BE2C (cell line): ENCODE data around the gene KRTAP12-4.

Source experiments
- DNase-seq: peaks from one replicate; pipeline ENCODE4 v3.0.0-alpha.2; 2020
- H3K27me3 ChIP-seq: fragments of 250-450 bp; sonication (Bioruptor Pico); 2 replicates; pipeline ENCODE4 v1.5.1; 2020; ENCODE audit warnings: mild to moderate bottlenecking
- H3K36me3 ChIP-seq: fragments of 250-450 bp; sonication (Bioruptor Pico); 2 replicates; pipeline ENCODE4 v1.5.1; 2020; ENCODE audit warnings: mild to moderate bottlenecking
- H3K4me1 ChIP-seq: fragments of 250-450 bp; sonication (Bioruptor Pico); 2 replicates; pipeline ENCODE4 v1.5.1; 2020
- H3K4me3 ChIP-seq: 2 replicates; pipeline ENCODE4 v1.5.1; 2011; ENCODE audit warnings: low read depth, low read length
- H3K9me3 ChIP-seq: fragments of 250-450 bp; sonication (Bioruptor Pico); 2 replicates; pipeline ENCODE4 v1.5.1; 2020
- CTCF ChIP-seq: IDR thresholded peaks from 2 replicates; pipeline ENCODE4 v1.5.1; 2012; ENCODE audit warnings: mild to moderate bottlenecking, low read depth, low read length

KRTAP12-4 gene

GRCh38 chr21:44618504-44618903 lies 36.0 kb downstream of the KRTAP12-4 start:
- Histone ChIP-seq H3K27me3 (peaks cover 11% of the 10 kb centered on the region), H3K9me3 (no peaks in the 10 kb centered on the region), H3K36me3 (no peaks in the 10 kb centered on the region), H3K4me1 (no peaks in the 10 kb centered on the region), H3K4me3 (no peak overlapping the region)
- no peak for DNase-seq
- peak; percentile 10; the same call in 1 of the 2 replicates for TF ChIP-seq CTCF

GRCh38 chr21:44617071-44617501 lies 37.4 kb downstream of the KRTAP12-4 start:
- TF ChIP-seq CTCF: no peak

GRCh38 chr21:44616591-44616926 lies 37.9 kb downstream of the KRTAP12-4 start:
- Histone ChIP-seq H3K4me1 (no peaks in the 10 kb centered on the region), H3K4me3 (no peak overlapping the region), H3K9me3 (no peaks in the 10 kb centered on the region), H3K36me3 (no peaks in the 10 kb centered on the region), H3K27me3 (peaks cover 11% of the 10 kb centered on the region)
- no peak for TF ChIP-seq CTCF
- DNase-seq: no peak

More at GRCh38 chr21:44617071-44617501, 37.4 kb downstream of the KRTAP12-4 start:
- H3K9me3 ChIP-seq: no peaks in the 10 kb centered on the region
- H3K36me3 ChIP-seq: no peaks in the 10 kb centered on the region
- DNase-seq: no peak
- H3K4me1 ChIP-seq: no peaks in the 10 kb centered on the region
- no peak overlapping the region for H3K4me3 ChIP-seq
- H3K27me3 ChIP-seq: peaks cover 11% of the 10 kb centered on the region

GRCh38 chr21:44615911-44616590 lies 38.4 kb downstream of the KRTAP12-4 start:
- DNase-seq: no peak
- no peaks in the 10 kb centered on the region for H3K4me1 ChIP-seq
- H3K4me3 ChIP-seq: no peak overlapping the region
- H3K27me3 ChIP-seq: peaks cover 11% of the 10 kb centered on the region
- H3K9me3 ChIP-seq: no peaks in the 10 kb centered on the region
- TF ChIP-seq CTCF: no peak
- H3K36me3 ChIP-seq: no peaks in the 10 kb centered on the region

- H3K36me3 ChIP-seq: no peaks in the 10 kb centered on the region
- no peak for DNase-seq
- H3K9me3 ChIP-seq: no peaks in the 10 kb centered on the region
- H3K4me3 ChIP-seq: no peak overlapping the region
- peaks cover 11% of the 10 kb centered on the region for H3K27me3 ChIP-seq
- no peaks in the 10 kb centered on the region for H3K4me1 ChIP-seq
- no peak for TF ChIP-seq CTCF
These were observed 39.0 kb downstream of the KRTAP12-4 start for GRCh38 chr21:44615466-44615865.

- TF ChIP-seq CTCF: no peak
- H3K36me3 ChIP-seq: no peaks in the 10 kb centered on the region
- peaks cover 11% of the 10 kb centered on the region for H3K27me3 ChIP-seq
- H3K4me3 ChIP-seq: no peak overlapping the region
- no peak for DNase-seq
- no peaks in the 10 kb centered on the region for H3K4me1 ChIP-seq
- H3K9me3 ChIP-seq: no peaks in the 10 kb centered on the region
These were observed 39.5 kb downstream of the KRTAP12-4 start for GRCh38 chr21:44614961-44615391.
